Liver (tissue), 3 donors: ENCODE measurements around the gene LRRK1.

Experiments
- CTCF ChIP-seq: fragments of 150-350 bp; IDR thresholded peaks from 2 replicates; pipeline ENCODE4 v1.5.1; 2017; ENCODE audit warnings: improper control_type of control experiment, low read depth, low read length; ENCODE audit not compliant: missing input control
- JUND ChIP-seq, 2 donors: IDR thresholded peaks; 2 replicates each; pipeline ENCODE4 v1.6.1; 2016; ENCODE audit warnings: antibody characterized with exemption in 2 of 2
- RAD21 ChIP-seq, 2 donors: IDR thresholded peaks; 2 replicates each; pipeline ENCODE4 v1.6.1; 2016; ENCODE audit warnings: antibody characterized with exemption in 2 of 2, mild to moderate bottlenecking in 2 of 2
- REST ChIP-seq: IDR thresholded peaks from 2 replicates; pipeline ENCODE4 v1.6.1; 2016; ENCODE audit warnings: antibody characterized with exemption, mild to moderate bottlenecking
- donor health status: healthy.
- donor health status: healthy.

GRCh38 chr15:100903168-100903554 is 16.0 kb upstream of the LRRK1 start:
- TF ChIP-seq CTCF (no peak), RAD21 (IDR thresholded peaks at IDR 0.05) (no peak), REST (no peak), JUND (IDR thresholded peaks at IDR 0.05) (no peak)
